NCI-H1930 (cell line): Measurements from ENCODE around the gene XPR1.

Experiments
- DNase-seq, 2 experiments: peaks; one replicate each; lab custom pipeline; 2025; lab: John Stamatoyannopoulos, UW

The XPR1 gene

GRCh38 chr1:180916771-180917170, 284.9 kb downstream of the XPR1 start:
- DNase-seq: no peak

DNA sequence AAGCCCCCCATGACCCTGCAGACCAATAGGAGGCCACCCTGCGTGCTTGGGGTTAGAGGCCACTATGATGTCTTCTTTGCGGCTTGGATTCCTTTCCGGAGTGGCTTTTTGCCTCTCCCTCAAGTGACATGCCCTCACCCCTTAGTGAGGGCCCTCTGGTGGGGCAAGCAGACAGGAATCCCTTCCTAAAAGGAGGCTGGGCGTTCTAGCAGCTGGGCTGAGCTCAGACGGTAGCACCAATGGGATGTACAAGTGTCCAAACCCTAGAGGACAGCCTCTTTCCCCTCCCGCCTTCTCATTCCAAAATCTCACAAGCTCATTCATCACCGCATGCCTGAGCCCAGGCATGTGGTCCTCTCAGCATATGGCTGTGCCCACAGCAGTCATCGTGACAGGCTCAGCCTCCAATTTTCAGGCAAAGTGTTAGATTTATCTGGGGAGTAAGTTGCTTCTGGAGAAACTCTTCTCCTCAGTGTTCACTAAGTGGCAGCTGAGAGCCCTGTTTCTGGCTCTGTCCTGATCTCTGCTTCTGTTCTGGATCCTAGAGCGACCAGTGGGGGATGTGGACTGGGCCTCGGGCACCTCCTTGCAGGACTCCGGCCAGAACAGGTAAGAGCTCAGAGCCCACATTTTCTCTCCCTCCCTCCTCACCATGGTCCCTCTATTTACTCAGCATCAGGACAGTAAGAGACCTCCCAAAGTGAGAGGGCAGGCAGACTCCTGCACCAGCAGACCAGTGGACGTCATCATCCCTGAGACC, 285.7 kb downstream of the XPR1 start:
- no peak for DNase-seq

DNA sequence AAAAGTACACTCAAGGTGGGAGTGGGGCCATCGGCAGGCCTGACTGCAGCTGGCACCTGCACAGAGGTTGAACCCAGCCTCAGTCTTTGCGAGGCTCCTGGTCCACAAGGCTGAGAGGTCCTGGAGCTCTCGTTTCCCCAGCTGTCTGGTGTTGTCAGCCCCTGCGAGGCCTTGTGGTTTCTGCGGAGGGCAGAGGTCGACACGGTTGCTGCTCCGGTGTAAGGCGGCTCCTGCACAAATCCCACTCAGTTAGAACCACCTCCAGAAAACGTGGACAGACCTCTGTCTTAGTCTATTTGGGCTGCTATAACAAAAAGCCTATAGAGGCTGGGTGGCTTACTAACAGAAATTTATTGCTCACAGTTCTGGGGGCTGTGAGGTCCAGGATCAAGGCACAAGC, 286.7 kb downstream of the XPR1 start:
- DNase-seq: no peak

- no peak for DNase-seq
Observed at GRCh38 chr1:180919183-180919700, 287.4 kb downstream of the XPR1 start.

- DNase-seq: no peak
Observed at GRCh38 chr1:180920193-180920592, 288.4 kb downstream of the XPR1 start.

- DNase-seq: no peak
Observed at GRCh38 chr1:180920702-180921101, 288.9 kb downstream of the XPR1 start.

- DNase-seq: no peak
Observed at GRCh38 chr1:180921386-180921785, 289.6 kb downstream of the XPR1 start.

DNA sequence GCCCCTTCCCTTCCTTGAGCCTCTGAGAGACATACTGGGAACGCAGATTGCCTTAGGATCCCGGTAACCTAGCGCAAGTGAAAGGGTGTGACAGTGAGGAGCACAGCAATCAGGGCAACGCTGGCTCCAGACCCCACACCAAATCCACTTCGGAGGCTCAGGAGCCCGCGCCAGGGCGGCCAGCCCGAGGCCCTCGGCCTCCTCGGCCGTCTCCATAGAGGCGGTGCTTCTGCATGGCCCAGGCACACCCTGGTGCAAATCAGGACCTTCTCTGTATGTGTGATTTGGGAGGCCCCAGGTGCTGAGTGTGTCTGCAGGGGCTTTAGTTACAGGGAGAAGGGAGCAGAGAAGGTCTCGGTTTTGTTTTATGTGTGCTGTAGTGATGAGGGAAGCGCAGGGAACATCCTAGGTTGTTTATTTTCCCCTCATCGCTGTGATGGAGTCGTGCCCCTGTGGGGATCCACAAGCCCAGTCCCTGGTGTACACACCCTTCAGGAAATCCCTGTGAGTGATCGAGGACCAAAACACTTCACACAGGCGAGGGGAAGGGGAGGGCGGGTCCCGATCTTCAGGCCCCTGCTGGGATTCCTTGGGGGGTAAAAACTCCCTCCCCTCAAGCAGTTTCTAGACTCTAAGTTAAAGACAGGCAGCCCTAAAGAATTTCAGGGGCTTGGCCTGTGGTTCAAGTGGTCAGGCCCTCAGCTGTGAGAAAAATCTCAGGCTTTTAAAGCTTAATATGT, 290.2 kb downstream of the XPR1 start:
- DNase-seq: no peak

DNA sequence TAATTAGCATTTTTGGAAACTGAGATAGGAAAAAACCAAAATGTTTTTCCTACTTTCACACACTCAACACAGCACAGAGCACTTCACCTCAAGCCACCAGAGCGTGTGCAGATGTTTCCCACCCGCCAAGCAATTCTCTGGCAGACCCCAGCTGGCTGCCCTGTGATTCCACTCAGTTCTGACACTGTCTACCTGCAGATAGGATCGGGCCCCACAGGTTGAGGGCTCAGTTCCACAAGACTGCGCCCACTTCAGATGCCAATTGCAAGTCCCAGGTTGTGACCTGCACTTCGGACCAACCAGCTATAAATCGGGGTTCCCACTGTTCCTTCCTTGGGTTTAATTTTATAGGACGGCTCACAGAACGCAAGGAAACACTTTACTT, 290.8 kb downstream of the XPR1 start:
- DNase-seq: no peak

DNA sequence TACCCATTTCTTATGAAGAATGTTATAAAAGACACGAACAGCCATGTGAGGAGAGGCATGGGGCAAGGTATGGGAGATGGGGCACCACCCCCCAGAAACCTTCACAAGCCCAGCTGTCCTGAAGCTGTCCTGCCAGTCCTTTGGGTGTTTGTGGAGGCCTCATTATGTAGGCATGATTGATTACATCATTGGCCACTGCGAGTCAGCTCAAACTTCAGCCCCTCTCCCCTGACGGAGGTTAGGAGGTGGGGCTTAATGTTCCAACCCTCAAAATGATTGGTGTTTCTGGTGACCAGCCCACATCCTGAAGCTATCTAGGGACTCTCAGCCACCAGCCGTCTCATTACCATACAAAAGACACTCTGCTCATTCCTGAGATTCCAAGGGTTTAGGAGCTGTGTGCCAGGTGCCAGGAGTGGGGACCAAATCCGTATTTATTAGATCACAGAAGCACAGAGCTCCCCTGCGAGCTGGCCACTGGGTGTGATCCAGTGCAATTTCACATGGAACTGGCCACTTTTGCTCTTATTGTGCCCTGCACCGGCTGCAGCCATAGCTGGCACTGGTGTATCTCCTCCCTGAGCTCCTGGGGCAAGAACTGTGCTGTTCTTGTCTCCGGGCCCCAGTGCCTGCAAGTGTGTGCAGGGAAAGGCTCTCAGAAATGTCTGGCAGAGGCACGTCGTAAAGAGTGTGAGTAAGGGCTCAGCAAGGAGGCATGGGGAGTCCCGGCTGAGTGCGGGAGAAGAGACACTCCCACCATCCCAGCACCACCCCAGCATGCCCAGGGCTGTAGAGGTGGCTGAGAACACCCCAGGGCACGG, 291.4 kb downstream of the XPR1 start:
- DNase-seq: no peak

DNA sequence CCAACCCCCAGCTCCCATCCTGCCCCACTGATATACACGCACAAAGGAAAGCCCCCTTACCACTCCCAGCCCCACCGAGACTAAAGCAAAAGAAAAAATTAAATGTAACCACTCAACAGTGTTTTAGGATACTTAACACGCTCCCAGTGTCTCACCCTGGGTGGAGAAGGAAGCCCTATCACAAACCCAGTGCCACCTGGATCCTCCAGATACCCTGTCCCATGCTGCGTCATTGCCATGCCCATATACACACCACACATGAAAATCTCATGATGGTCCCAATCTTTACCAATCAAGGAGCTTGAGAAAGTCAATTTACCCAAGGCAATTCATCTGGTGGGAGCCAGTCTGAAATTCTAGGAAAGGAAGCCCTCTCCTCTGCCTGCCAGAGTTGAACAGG, 292.1 kb downstream of the XPR1 start:
- DNase-seq: no peak

DNA sequence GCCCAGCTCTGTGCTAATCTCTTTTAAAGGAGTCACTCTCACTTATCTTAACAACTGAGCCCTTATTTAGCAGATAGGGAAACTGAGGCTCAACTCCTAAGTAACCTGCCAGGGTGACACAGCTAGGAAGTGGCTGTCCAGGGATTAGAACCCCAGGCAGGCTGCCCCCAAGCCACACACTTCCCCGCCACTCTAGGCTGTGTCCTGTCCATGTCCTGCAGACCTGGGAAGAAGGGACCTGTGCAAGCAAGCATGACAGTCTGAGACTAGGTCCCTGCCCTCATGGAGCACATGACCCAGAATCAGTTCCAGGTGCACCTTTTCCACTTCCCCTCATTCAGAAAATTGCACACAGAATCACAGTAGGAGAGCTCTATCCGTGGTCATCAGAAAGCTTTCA, 293.1 kb downstream of the XPR1 start:
- DNase-seq: no peak

- DNase-seq: no peak
Observed at GRCh38 chr1:180925471-180926051, 293.7 kb downstream of the XPR1 start.

GRCh38 chr1:180926164-180926981, 294.6 kb downstream of the XPR1 start:
- DNase-seq: no peak

DNA sequence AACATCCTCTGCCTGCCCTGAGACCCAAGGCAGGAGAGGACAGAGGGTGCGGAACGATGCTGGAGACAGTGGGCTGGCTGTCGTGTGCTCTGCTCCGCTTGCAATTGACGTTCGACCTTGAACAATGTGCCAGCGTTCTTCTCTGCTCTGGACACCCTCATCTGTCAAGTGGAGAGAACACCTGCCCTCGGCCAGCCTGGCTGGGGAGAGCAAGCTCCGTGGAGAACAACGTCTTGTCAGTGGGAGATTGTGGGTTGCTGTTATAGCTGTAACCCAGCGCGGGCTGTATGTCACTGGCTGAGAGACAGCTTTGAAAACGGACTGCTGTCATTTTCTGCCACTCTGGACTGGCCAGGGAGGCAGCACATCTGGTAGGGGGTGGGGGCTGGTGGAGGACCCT, 295.5 kb downstream of the XPR1 start:
- no peak for DNase-seq

DNA sequence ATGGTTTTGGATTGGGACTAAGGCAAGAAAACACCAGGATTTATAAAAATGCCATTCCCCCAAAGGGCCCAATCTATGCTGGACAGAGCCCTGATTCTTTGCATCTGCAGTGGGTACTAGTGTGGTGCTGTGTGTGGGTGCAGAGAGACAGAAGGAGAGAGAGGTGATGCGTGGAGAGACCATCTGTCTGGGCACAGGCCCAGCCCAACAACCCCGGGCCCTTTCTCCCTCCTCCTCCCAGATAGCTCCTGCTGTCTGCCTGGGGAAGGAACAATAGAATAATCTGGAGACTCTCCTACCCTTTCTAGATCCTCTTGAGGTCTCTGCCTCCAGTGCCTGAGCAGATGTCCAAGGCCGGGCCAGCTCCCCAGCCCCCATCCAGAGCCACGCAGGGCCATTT, 296.0 kb downstream of the XPR1 start:
- no peak for DNase-seq

DNA sequence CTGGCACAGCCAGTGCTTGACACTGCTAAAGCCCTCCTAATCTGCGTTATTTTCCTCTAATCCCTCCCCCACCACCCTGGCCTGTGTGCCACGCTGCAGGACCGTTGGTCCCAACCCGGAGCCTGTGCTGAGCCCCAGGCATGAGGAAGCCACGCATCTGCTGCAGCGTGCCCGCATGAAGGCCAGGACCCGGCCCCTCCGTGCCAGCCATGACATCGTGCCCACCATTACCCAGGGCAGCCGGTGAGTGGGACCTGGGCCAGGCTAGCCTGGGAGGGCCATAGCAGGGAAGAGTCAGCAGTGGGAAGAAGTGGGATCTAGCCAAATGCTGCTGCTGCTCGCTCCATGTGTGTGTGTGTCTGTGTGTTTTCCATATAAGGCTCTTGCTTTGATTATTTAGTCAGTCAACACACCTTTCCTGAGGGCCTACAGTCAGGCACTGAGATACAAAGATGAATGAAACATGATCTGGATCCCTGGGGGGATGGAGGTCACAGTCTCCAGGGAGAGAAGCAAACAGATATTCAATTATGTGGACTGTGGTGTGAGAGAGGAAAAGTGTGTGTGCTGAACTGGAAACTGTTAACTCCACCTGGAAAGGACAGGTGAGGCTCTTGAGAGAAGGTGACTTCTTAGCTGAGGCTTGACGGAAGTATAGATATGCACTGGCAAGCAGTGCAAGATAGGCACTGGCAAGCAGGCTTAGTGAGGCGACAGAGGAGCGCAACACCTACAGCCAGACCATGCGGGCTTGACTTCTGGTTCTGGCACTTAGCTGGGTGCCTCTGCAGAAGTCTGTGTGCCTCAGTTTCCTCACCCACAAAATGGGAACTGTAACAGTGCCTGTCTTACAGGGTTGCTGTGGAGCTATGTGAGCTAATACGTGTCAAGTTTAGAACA, 296.8 kb downstream of the XPR1 start:
- no peak for DNase-seq

- no peak for DNase-seq
Observed at GRCh38 chr1:180929389-180929788, 297.6 kb downstream of the XPR1 start.

- DNase-seq: no peak
Observed at GRCh38 chr1:180930687-180931086, 298.9 kb downstream of the XPR1 start.

- no peak for DNase-seq
Observed at GRCh38 chr1:180931529-180931928, 299.7 kb downstream of the XPR1 start.
